ENCODE data around the gene RNU6-8.

The RNU6-8 gene

GRCh38 chr14:32202998-32203882 is at the start of gene RNU6-8:
TSS of gene RNU6-8 (minus strand) at chr14:32203269.
- peak; percentile 96 for DNase-seq (ENCODE audit: low spot score)

- DNase-seq (ENCODE audit: low spot score) = peak; percentile 78
Measured at GRCh38 chr14:32252030-32252670, 49.1 kb upstream of the RNU6-8 start.

- DNase-seq (ENCODE audit: low spot score) = no peak
Measured at GRCh38 chr14:32251530-32251929, 48.5 kb upstream of the RNU6-8 start.

- no peak for DNase-seq (ENCODE audit: low spot score)
Measured at GRCh38 chr14:32250681-32251080, 47.6 kb upstream of the RNU6-8 start.

- DNase-seq (ENCODE audit: low spot score) = no peak
Measured at GRCh38 chr14:32249780-32250179, 46.7 kb upstream of the RNU6-8 start.

GRCh38 chr14:32249371-32249770 is 46.3 kb upstream of the RNU6-8 start:
- DNase-seq (ENCODE audit: low spot score) = no peak

- DNase-seq (ENCODE audit: low spot score) = no peak
Measured at GRCh38 chr14:32246751-32247150, 43.7 kb upstream of the RNU6-8 start.

GRCh38 chr14:32244404-32244803 is 41.3 kb upstream of the RNU6-8 start:
- DNase-seq (ENCODE audit: low spot score) = no peak

- no peak for DNase-seq (ENCODE audit: low spot score)
Measured at GRCh38 chr14:32233260-32233659, 30.2 kb upstream of the RNU6-8 start.

- no peak for DNase-seq (ENCODE audit: low spot score)
Measured at GRCh38 chr14:32232481-32232880, 29.4 kb upstream of the RNU6-8 start.

- DNase-seq (ENCODE audit: low spot score) = no peak
Measured at GRCh38 chr14:32230695-32231280, 27.7 kb upstream of the RNU6-8 start.

- DNase-seq (ENCODE audit: low spot score) = no peak
Measured at GRCh38 chr14:32230181-32230580, 27.1 kb upstream of the RNU6-8 start.

- no peak for DNase-seq (ENCODE audit: low spot score)
Measured at GRCh38 chr14:32226056-32226455, 23.0 kb upstream of the RNU6-8 start.

GRCh38 chr14:32225378-32225920 is 22.4 kb upstream of the RNU6-8 start:
- peak; percentile 53 for DNase-seq (ENCODE audit: low spot score)

GRCh38 chr14:32224737-32225377 is 21.8 kb upstream of the RNU6-8 start:
- DNase-seq (ENCODE audit: low spot score) = peak; percentile 87

- peak; percentile 51 for DNase-seq (ENCODE audit: low spot score)
Measured at GRCh38 chr14:32217301-32217700, 14.2 kb upstream of the RNU6-8 start.

- no peak for DNase-seq (ENCODE audit: low spot score)
Measured at GRCh38 chr14:32212833-32213232, 9.8 kb upstream of the RNU6-8 start.

- DNase-seq (ENCODE audit: low spot score) = no peak
Measured at GRCh38 chr14:32211068-32211404, 8.0 kb upstream of the RNU6-8 start.

- no peak for DNase-seq (ENCODE audit: low spot score)
Measured at GRCh38 chr14:32209471-32209870, 6.4 kb upstream of the RNU6-8 start.

- no peak for DNase-seq (ENCODE audit: low spot score)
Measured at GRCh38 chr14:32208490-32208889, 5.4 kb upstream of the RNU6-8 start.

- no peak for DNase-seq (ENCODE audit: low spot score)
Measured at GRCh38 chr14:32206552-32206951, 3.5 kb upstream of the RNU6-8 start.

GRCh38 chr14:32205984-32206383 is 2.9 kb upstream of the RNU6-8 start:
- no peak for DNase-seq (ENCODE audit: low spot score)
